GDM1 (cell line): Measurements from ENCODE around the gene SLC39A1.

Experiments
- DNase-seq: peaks from one replicate; lab custom pipeline; 2025; lab: John Stamatoyannopoulos, UW

SLC39A1 gene

DNA sequence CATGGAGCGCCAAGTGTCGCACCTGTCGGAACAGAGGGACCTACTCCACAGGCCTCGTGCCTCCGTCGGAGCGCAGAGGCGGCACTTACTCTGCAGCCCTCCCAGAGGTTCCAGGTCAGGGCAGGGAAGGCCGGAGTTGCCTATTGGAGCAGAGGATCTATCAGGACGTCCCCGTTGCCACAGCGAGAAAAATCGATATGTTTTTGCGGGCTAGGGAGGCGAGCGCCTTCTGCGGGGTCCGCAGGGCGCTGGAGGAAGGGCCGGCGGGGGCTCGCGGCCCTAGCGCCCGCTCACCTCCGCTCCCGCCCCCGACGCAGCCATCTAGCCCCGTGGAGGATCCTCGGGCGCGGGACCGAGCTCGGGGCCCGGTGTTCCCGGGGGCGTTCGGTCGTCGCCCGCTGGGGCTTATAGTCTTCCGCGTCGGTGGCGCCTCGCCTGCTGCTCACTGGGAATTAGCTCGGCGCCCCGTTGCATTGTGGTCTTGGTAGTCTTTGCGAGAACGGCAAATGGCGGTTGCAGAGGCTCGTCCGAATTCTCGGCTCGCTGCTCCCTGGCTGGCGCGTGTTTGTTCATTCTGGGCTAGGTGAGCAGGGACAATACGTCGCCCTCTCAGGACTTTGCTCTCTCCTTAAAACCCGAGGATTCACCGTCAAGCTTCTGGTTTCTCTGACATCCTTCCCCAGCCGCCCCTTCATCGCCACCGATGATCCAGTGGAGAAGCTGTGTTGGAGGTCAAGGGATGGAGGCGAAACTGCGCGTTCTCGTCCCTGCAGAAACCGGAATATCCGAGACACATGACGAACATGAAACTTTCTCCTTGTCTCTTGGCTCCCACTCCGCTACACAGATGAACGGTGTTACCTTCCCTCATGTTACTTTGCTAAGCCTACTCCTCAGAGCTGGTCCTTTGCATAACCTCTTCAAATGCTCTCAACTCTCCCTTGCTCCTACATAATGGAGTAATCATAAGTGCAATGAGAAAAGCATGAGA lies 14.2 kb upstream of the SLC39A1 start, which contains the start of gene JTB:
Gene JTB (minus strand): TSS at position 425 of the 991 bp plus-strand sequence. CDS start 422 bp downstream, at position 3.
- DNase-seq, result peak; percentile 75

DNA sequence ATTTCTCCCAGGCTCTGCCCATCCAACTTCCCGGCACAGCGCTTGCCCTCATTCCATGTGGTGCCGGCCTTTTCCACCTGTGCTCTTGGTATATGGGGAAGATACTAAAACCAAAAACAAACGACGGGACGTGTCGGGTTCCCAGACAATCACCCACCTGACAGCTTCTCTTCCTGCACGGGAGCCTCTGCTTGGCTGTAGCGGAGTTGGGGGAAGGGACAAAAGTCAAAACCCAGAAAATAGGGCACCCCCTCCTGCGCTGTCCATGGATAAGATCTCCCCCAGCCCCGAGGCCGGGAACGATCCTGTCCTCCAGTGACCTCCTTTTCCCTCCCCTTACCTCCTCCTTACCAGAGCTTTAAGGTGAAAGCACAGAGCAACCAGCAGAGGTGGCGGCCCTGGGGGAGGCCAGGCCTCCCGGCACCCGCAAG lies 13.5 kb upstream of the SLC39A1 start:
- DNase-seq, result no peak

DNA sequence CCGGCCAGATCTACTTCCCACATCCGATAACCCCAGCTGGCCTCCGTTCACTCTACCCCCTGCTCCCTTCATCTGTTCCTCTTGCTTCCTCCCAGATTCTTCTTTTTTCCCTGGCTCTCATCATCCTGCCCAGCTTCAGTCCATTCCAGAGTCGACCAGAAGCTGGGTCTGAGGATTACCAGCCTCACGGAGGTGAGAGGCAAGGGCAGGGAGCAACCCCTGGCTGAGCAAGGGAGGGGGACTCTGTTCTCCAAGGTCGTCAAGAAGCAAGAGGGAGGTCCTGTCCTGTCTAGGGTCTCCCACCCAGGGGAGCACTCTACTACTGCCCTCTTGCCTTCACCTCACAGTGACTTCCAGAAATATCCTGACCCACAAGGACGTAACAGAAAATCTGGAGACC lies 10.2 kb upstream of the SLC39A1 start:
- no peak for DNase-seq

DNA sequence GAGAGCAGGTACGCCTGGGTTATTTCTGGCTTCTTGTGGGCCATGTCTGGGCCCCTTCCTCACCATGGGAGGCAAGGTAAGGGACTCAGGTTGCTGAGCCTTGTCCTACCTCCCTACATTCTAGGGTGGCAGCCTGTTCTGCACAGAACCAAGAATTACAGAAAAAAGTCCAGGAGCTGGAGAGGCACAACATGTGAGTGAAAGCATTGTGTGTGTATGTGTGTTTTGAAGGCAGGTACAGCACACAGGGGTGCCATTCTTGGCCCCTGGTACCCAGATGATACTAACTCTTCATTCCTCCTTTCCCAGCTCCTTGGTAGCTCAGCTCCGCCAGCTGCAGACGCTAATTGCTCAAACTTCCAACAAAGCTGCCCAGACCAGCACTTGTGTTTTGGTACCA lies 9.7 kb upstream of the SLC39A1 start:
- DNase-seq, result no peak

DNA sequence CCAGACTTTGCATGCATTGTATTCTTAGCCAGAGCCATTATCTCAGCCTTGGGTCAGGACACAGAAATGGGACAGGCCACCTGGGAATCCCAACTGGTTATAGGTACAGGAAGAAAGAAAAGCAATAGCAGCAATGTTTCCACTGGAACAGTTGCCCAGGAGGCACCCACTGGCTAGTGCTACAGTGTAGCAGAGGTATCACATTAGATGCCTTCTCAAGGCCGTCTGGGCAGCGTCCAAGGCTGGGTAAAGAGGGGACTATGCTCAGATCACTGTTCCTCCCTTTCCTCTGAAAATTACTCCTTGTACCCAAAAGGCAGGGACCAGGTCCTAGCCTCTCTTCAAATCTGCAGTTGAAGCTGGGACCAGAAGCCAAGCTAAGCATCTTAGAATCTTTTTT lies 7.0 kb upstream of the SLC39A1 start:
- DNase-seq, result no peak

DNA sequence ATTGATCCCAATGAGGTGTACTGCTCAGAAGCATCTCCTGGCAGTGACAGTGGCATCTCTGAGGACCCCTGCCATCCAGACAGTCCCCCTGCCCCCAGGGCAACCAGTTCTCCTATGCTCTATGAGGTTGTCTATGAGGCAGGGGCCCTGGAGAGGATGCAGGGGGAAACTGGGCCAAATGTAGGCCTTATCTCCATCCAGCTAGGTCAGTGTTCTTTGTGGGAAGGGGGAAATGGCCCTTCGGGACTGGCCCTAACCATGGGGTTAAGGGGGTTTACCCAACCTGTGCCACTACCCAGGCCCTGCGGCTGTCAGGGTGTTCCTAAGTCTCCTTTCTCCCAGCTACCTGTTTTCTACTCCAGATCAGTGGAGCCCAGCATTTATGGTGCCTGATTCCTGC lies 5.6 kb upstream of the SLC39A1 start:
- no peak for DNase-seq

DNA sequence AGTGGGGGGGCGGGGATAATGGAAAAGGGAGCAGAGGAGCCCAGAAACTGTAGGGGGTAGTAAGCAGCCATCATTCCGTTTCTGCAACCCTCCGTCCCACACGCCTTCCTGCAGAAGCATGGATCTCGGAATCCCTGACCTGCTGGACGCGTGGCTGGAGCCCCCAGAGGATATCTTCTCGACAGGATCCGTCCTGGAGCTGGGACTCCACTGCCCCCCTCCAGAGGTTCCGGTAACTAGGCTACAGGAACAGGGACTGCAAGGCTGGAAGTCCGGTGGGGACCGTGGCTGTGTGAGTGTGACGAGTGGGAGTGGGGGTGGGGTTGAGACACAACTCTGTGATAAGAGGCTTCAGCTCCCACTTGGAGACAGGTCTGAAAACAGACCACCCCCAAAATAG lies 5.1 kb upstream of the SLC39A1 start:
- DNase-seq, result no peak

DNA sequence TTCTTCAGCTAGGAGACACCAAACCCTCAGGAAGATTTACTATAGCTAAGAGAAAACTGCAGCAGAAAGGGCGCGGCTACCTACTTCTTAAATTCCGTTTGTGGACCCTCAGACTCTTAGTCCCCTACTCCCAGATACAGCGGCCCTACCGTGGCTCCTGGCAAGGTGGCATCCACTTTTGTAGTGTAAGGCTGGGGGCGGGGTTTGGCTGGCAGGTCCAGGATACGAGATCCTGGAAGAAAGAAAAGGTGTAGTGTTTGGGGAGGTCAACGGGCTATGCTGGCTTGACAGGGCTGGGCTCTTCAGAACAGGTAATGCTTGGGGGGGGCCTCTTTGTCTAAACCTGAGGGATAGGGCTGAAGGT lies 4.6 kb upstream of the SLC39A1 start:
- DNase-seq, result no peak

DNA sequence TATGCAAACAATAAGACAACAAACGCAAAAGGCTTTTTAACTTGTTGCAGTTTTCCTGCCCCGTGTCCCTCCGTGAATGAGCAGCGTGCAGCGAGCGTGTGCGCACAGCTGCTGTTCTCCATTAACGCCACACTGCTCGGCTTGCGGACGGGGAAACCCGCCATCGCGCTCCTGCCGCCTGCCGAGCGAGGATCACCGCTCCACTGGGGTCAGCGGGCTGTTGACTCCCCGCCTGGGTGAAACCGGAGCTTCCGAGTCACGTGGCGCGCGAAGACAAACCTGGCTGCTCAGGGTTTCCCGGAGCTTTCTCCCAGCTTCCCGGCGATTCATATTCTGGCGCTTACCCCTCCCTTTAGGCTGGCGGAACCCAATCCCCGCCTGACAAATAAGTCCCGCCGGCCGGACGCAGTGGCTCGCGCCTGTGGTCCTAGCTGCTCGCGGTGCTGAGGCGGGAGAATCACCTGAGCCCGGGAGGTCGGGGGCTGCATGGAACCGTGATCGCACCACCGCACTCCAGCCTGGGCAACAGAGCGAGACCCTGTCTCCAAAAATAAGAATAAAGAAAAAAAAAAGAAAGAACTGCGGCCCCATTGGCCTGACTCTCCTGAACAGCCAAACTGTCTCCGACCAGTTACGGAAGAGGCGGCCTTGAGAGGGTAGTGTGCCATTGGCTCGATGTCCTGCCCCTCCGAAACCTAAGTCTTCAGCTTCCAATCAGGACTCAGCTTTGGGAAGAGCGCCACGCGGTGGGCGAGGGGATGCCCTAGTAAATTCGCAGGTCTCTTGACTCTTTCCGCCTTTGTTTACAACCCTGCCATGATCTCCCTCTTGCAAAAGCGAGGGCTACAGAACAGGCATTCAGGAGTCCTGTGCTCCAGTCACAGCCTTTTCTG lies 4.0 kb upstream of the SLC39A1 start, which contains the start of gene CREB3L4:
Gene CREB3L4 (plus strand): TSS at position 796 of the 893 bp plus-strand sequence. CDS start 624 bp downstream, outside the sequence.
- peak; percentile 94 for DNase-seq

DNA sequence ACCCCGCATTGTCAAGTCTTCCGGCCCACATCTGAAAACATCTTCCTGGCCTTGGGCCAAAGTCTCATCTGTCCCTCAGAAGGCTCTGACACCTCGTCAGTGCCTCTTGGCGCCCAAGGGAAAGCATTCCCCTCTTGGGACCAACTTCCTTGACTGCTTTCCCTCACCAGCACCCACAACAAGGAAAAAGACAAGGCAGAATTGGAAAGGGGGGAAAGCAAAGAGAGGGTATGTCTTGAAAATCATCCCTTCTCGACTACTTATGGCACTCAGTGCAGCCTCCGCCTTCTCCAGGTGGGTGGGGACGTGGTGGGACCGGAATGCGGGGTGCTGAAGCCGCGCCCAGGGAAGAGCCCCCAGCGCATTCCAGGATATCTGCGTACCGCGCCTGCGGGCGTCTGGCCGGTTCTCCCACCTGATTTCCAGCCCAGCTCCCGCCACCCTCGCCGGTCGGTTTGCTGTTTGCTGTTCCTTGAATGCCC lies 554 bp upstream of the SLC39A1 start:
- DNase-seq, result no peak

DNA sequence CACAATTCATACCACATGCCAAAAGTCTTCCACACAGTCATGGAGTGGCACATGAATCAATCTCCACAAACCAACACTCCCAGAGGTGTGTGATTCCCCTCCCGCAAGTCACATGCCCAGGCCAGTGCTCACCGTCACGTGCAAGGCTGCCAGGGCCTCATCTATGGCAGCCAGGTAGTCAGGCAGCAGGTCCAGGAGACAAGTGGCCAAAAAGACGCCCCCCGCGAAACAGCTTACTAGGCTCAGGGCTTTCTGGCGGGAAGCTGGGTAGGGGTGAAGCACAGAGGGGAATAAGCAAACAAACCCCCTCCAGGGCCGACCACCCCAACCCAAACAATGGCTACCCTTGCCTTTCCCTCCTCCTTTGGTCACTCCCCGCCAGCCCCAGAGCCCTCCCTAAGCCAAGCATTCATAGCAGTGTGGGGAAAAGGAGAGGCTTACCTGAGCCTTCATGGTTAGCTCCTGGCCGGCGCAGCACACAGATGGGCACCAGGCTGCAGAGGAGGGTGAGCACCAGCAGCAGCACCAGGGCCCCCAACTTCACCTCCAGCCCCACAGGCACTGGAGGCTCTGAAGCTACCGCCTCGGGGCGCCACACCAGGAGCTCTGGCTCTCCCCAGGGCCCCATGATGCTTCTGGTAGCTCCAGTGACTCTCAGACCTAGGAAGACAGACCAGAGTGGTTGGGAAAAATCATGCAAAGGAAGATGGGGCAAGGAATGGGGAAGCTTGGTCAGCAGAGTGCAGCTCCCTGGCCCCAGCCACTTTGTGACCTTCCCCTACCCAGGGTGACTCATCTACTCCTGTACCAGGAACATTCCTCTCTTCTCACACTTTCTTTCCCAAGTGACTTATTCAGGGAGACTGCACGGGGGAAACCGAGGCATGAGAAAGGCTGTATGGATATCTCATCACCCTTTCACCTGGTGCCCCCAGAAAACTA lies 978 bp downstream of the SLC39A1 start:
- DNase-seq, result no peak

DNA sequence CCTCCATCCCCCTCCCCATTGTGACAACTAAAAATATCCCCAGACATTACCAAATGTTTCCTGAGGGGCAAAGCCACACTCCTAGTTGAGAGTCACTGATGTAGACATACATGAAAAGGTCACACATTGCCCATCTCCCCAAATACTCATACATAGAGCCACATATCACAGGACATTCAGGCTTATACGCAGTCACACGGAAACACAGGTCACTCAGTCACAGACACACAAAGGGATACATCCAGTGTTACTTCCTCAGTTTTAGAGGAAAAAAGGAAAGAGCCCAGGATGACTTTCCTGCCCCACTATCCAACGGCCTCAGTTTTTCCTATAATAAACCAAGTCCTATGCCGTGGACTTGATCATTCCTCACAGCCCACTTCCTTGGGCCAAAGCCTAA lies 1.9 kb downstream of the SLC39A1 start:
- DNase-seq, result no peak

DNA sequence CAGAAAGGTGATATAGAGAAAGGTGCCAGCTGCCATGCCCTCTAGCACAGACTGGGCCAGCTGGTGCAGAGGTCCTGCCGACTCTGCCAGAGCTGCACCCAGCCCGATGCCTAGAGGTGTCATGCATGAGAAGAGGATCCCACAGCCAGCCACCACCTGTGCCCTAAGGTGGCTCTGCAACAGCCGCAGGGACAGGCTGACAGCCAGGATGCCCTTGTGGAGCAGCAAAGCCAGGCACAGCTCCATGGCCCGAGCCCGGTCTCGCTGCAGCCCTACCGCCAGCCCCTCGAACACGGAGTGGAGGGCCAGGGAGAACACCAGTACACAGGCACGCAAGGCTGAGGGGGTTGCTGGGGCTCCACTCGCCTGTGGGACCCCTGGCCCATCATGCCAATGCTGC lies 3.1 kb downstream of the SLC39A1 start:
- DNase-seq, result no peak

DNA sequence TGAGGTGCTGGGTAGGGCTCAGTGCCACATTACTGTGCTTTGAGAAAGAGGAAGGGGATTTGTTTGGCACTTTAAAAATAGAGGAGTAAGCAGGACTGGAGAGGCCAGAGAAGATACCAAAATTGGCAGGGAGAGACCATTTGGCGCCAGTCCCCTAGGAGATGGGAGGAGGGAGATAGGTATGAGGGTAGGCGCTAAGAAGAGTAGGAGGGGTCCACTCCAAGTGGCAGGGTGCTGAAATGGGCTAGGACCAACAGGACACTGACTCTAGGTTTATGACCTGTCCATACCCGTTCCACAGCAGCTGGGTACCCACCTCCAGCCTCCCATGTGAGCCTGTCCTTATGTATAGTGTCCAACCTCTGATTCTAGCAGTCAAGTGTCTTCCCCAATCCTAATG lies 3.9 kb downstream of the SLC39A1 start:
- no peak for DNase-seq

DNA sequence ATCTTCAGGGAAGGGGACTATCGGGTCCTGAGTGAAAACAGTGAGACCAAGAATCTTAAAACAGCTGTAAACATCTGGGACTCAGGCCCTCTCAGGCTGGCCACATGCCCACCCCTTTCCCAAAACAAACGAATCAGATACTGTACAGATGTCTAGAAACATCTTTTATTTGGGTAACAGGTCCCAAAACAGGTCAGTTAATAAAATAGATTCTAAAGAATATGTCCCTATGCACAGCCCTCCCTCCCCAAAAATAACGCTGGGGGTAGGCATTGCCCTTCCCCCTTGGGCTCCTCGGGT lies 4.4 kb downstream of the SLC39A1 start:
- no peak for DNase-seq

DNA sequence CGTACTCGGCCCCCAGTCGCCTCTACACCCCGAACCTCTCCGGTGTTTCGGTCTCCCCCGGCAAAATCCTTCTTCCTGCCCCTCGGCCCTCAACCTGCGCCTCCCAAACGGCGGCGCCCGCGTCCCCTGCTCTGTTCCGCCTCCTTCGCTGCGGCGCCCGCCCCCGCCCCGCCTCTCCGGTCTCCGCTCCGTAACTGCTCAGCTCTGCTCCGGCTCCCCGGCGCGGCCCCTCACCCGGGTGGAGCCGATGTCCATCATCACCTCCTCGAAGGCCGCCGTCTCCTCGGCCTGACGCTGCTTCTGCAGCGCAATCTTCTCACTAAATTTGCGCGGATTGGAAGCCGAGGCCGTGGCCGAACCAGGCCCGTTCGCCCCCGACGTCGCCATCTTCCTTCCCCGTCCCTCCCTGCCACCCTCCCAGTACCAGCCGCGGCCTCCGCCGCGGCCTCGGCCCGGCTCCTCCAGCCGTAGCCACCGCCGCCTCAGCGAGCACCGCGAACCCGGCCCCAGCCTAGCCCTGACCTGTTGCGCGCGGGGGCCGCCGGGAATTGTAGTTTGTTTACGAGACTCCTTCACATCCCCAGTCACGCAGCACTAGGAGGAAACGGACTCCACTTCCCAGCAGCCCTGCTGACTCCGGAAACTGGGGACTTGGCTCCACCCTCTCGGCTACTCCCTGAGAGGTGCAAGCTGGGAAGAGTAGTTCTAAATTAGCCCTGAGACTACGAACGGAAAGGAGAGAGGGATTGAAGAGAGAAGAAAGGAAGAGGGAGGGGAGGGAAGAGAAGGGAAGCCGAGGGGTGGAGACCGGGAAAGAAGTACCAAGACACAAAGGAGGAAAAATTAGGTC lies 5.0 kb downstream of the SLC39A1 start, which contains the start of gene CRTC2:
Gene CRTC2 (minus strand): TSS at position 502 of the 850 bp plus-strand sequence. CDS start 115 bp downstream, at position 387.
- DNase-seq, result peak; percentile 93

DNA sequence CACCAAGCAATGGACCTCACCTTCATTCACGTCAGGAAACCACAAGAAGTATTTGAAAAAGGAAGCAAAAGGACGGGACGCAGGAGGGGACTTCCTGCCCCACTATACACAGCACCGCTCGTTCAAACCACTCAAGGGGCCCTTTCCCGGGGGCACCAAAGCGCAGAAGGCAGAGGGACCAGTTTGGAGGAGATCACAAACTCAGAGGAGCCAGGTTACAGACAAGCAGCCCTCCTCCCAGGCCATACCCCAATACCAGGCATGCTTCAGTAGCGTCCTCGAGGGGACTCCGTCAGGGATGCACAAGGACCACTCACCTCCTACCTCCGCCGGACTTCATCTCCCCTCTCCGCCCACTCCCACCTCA lies 5.6 kb downstream of the SLC39A1 start:
- no peak for DNase-seq

DNA sequence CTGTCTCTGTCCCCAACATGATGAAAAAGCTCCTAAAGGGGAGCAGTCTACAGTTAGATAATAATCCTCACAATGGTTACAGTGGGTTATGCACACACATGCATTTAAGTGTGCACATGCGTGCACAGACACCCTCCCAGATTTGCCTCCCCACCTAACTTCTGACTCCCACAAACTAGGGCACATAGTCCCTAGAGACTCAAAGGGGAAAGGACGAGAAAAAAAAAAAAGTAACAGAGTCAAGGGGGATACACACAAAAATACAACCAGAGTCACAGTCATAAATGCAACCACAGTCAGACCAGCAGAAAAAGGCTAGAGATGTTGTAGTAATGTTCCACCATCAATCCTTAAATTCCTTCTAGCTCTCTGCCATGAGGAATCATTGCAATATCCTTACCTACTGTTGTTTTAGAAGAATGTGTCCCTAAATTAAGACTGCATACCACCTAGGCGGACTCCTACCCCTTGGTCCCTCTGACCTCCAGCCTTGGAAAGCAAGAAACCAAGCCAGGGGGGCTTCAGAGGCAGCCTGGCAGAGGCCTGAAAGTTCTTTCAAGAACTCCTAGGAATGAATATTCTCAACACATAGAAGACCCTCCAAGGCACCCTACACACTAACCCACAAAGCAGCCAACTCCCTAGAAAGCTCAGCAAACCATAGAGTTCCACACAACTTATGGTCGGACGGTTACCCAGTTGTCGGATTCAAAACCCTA lies 6.2 kb downstream of the SLC39A1 start:
- no peak for DNase-seq

DNA sequence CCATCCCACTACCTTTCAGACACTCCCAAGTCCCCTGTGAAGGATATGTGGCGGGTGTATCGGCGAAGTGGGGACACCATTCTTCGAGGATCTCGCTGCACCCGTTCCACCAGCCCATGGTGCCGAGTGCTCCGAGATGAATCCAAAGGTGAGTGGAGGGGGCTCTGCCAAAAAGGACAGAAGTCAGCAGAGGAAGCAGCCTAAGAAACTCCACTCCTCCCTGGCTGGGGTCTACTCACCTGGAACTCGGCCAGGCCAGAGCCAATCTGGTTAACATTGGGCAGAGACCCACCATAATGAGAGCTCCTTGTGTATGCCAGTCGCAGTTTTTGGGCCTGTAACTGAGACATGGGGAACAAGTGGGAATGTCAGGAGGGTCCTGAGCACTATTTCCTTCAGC lies 8.5 kb downstream of the SLC39A1 start:
- no peak for DNase-seq

DNA sequence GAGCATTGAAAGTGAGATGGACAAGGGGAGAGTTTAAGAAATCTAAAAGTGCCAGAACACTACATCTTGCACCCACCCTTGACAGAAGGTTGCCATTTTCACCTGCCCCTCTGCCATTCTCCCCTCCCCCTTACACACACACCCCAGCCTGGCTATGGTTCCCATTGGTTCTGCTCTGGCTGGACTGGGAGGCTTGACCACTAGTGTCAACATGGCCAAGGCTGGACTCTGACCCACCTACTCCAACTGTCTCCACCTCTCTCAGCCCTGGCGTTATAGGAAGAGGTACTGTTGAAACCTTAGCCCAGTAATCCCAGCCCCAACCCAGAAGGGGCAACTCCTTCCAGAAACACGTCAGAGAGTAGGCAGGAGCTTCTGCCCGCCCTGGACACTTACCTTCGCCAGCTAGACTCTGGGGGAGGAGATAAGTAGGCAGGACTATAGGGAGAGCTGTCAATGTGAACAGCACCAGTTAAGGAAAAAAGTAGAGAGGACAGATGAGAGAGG lies 9.4 kb downstream of the SLC39A1 start:
- DNase-seq, result no peak
